Sigmoid colon (tissue), 7 donors: ENCODE results near the gene HTT. TPM values are rescaled to one million over a fixed set of nuclear protein-coding genes. Genes with fewer than 3 reads are reported as not detected.

Experiments used
- DNase-seq: peaks from one replicate; pipeline ENCODE4 v3.0.0-alpha.2; 2019
- H3K27ac ChIP-seq, 4 donors: fragments of 200-600 bp; sonication (generic); one replicate each; pipeline ENCODE4 v1.5.1; 2016 to 2019; ENCODE audit warnings: mild to moderate bottlenecking in 1 of 4
- H3K27me3 ChIP-seq, 3 donors: fragments of 200-600 bp; sonication (generic); one replicate each; pipeline ENCODE4 v1.5.1; 2019; ENCODE audit warnings: mild to moderate bottlenecking in 1 of 3
- H3K36me3 ChIP-seq, 4 donors: fragments of 200-600 bp; sonication (generic); one replicate each; pipeline ENCODE4 v1.5.1; 2016 to 2019
- H3K4me1 ChIP-seq, 4 donors: fragments of 200-600 bp; sonication (generic); one replicate each; pipeline ENCODE4 v1.5.1; 2017 to 2019
- H3K4me3 ChIP-seq, 4 donors: fragments of 200-600 bp; sonication (generic); one replicate each; pipeline ENCODE4 v1.5.1; 2017 to 2019; ENCODE audit warnings: mild to moderate bottlenecking in 2 of 4, moderate library complexity in 1 of 4
- H3K9me3 ChIP-seq, 4 donors: fragments of 200-600 bp in 3 of 4; sonication (generic) in 3 of 4; one replicate each; pipeline versions ENCODE4 v1.5.1 to v1.6.1; 2013 to 2019
- CTCF ChIP-seq, 4 experiments: fragments of 450-650 bp in 3 of 4; fragments of 200-600 bp in 1 of 4; IDR thresholded peaks; one replicate each; pipeline ENCODE4 v1.5.1; 2016 to 2019; ENCODE audit warnings: antibody characterized with exemption in 4 of 4, mild to moderate bottlenecking in 3 of 4, moderate library complexity in 2 of 4
- EP300 ChIP-seq, 4 donors: sonication (generic); formaldehyde crosslinking; IDR thresholded peaks; one replicate each; pipeline ENCODE4 v1.6.1; 2017; ENCODE audit warnings: antibody characterized with exemption in 4 of 4
- POLR2A ChIP-seq, 2 donors: fragments of 450-650 bp; IDR thresholded peaks; one replicate each; pipeline ENCODE4 v1.6.1; 2016; ENCODE audit warnings: antibody characterized with exemption in 2 of 2, mild to moderate bottlenecking in 2 of 2, moderate library complexity in 2 of 2
- POLR2AphosphoS5 ChIP-seq, 4 donors: sonication (generic); formaldehyde crosslinking; IDR thresholded peaks; one replicate each; pipeline ENCODE4 v1.6.1; 2017; ENCODE audit warnings: antibody characterized with exemption in 4 of 4
- WGBS, 2 donors: extraction: QIAGEN DNeasy Blood & Tissue Kit; methylation state at CpG; one replicate each; pipeline ENCODE4 v1.1.7; 2013; 5-methylcytosine and 5-hydroxymethylcytosine counted together
- intact Hi-C: fragments of 100-400 bp; cut with DNase I; formaldehyde crosslinking; loops from one replicate; pipeline ENCODE4 v1.15.1; 2023
- polyA plus RNA-seq, 3 donors: library from polyadenylated mRNA; stranded (reverse); fragments of 200-250 nt; gene quantifications; one replicate each; pipeline ENCODE4 v1.2.3, GENCODE V29; 2013
- total RNA-seq, 4 donors: library from RNA; depleted of rRNA; stranded (reverse); fragments of >200 nt; gene quantifications; one replicate each; pipeline ENCODE4 v1.1.0, GENCODE V29; 2016
- donor health status: healthy with polysubstance abuse.
- donor health status: Bipolar disorder and iron deficiency.
- donor health status: healthy.

Gene HTT
- total and polyA plus RNA-seq, 7 donors = 6.5 to 41.5 (median 22.7) TPM

- no peak overlapping the region for H3K4me3 ChIP-seq
- DNase-seq = peak; percentile 46
- WGBS, 2 donors = 89 to 96% methylated on average over 13 of the region's 13 CpGs
- H3K27me3 ChIP-seq = no peaks in the 10 kb centered on the region
- peaks cover 0 to 4% (median 0%) of the 10 kb centered on the region in 4 donors for H3K4me1 ChIP-seq
- H3K27ac ChIP-seq = no peak overlapping the region
- H3K9me3 ChIP-seq = no peaks in the 10 kb centered on the region
- H3K36me3 ChIP-seq = peaks cover 0 to 6% (median 0%) of the 10 kb centered on the region in 4 donors
- intact Hi-C loops = no loop called here
- TF ChIP-seq CTCF (IDR thresholded peaks at IDR 0.05) = no peak
- TF ChIP-seq POLR2A (IDR thresholded peaks at IDR 0.05) = no peak
- TF ChIP-seq POLR2AphosphoS5 (IDR thresholded peaks at IDR 0.05) = no peak
- TF ChIP-seq EP300 (IDR thresholded peaks at IDR 0.05) = no peak
These were observed 179.3 kb downstream of the HTT start for GRCh38 chr4:3253808-3254207.

GRCh38 chr4:3254302-3255131, 180.0 kb downstream of the HTT start:
- no peak for TF ChIP-seq EP300 (IDR thresholded peaks at IDR 0.05)
- TF ChIP-seq POLR2AphosphoS5 (IDR thresholded peaks at IDR 0.05) = no peak
- TF ChIP-seq POLR2A (IDR thresholded peaks at IDR 0.05) = no peak
- no peak for TF ChIP-seq CTCF (IDR thresholded peaks at IDR 0.05)
- intact Hi-C loops = no loop called here
- H3K36me3 ChIP-seq = peaks cover 0 to 6% (median 0%) of the 10 kb centered on the region in 4 donors
- H3K9me3 ChIP-seq = no peaks in the 10 kb centered on the region
- peaks cover 0 to 4% (median 0%) of the 10 kb centered on the region in 4 donors for H3K4me1 ChIP-seq
- H3K4me3 ChIP-seq = no peak overlapping the region
- DNase-seq = peak; percentile 45
- no peaks in the 10 kb centered on the region for H3K27me3 ChIP-seq
- no peak overlapping the region for H3K27ac ChIP-seq
- 92 to 95% methylated on average over 14 of the region's 14 CpGs for WGBS, 2 donors

- no peak overlapping the region for H3K4me3 ChIP-seq
- intact Hi-C loops = no loop called here
- H3K27ac ChIP-seq = no peak overlapping the region
- no peak for TF ChIP-seq POLR2AphosphoS5 (IDR thresholded peaks at IDR 0.05)
- TF ChIP-seq EP300 (IDR thresholded peaks at IDR 0.05) = no peak
- TF ChIP-seq CTCF (IDR thresholded peaks at IDR 0.05) = no peak
- no peak for TF ChIP-seq POLR2A (IDR thresholded peaks at IDR 0.05)
- H3K9me3 ChIP-seq = no peaks in the 10 kb centered on the region
- peaks cover 0 to 6% (median 0%) of the 10 kb centered on the region in 4 donors for H3K36me3 ChIP-seq
- H3K27me3 ChIP-seq = no peaks in the 10 kb centered on the region
- peak; percentile 54 for DNase-seq
- WGBS, 2 donors = 96 to 97% methylated on average over 36 of the region's 36 CpGs
- H3K4me1 ChIP-seq = peaks cover 0 to 4% (median 0%) of the 10 kb centered on the region in 4 donors
These were observed 181.2 kb downstream of the HTT start for GRCh38 chr4:3255611-3256186.

GRCh38 chr4:3256230-3257102, 182.0 kb downstream of the HTT start:
- H3K4me1 ChIP-seq = no peaks in the 10 kb centered on the region
- TF ChIP-seq POLR2AphosphoS5 (IDR thresholded peaks at IDR 0.05) (no peak), EP300 (IDR thresholded peaks at IDR 0.05) (no peak), POLR2A (IDR thresholded peaks at IDR 0.05) (no peak), CTCF (IDR thresholded peaks at IDR 0.05) (no peak)
- intact Hi-C loops = no loop called here
- DNase-seq = peak; percentile 41
- peaks cover 0 to 6% (median 0%) of the 10 kb centered on the region in 4 donors for H3K36me3 ChIP-seq
- H3K27me3 ChIP-seq = no peaks in the 10 kb centered on the region
- no peak overlapping the region for H3K4me3 ChIP-seq
- WGBS, 2 donors = 67 to 89% methylated on average over 21 of the region's 21 CpGs
- H3K9me3 ChIP-seq = no peaks in the 10 kb centered on the region
- H3K27ac ChIP-seq = no peak overlapping the region
